SU-DHL-6 (cell line): Measurements from ENCODE around the gene TSKS.

Source experiments
- H2AFZ ChIP-seq: fragments of 200-600 bp; sonication (generic); 2 replicates; pipeline ENCODE4 v1.6.1; 2014; ENCODE audit warnings: low read depth, mild to moderate bottlenecking, moderate library complexity, mixed read lengths, antibody characterized with exemption, low read length; ENCODE audit not compliant: severe bottlenecking
- H3F3A ChIP-seq: fragments of 200-600 bp; shearing (Covaris generic); 2 replicates; pipeline ENCODE4 v1.6.0; 2016; ENCODE audit warnings: antibody characterized with exemption, mild to moderate bottlenecking; ENCODE audit not compliant: insufficient read depth
- H3K27ac ChIP-seq: fragments of 200-600 bp; sonication (generic); 2 replicates; pipeline ENCODE4 v1.5.1; 2016; ENCODE audit warnings: low read depth, mild to moderate bottlenecking, low read length, moderate library complexity, mixed read lengths
- H3K27me3 ChIP-seq: fragments of 200-600 bp; sonication (generic), shearing (Covaris generic); 2 replicates; pipeline ENCODE4 v1.6.0; 2014; ENCODE audit warnings: mild to moderate bottlenecking, low read length
- H3K36me3 ChIP-seq: fragments of 200-600 bp; sonication (generic); 2 replicates; pipeline ENCODE4 v1.6.1; 2014; ENCODE audit warnings: mild to moderate bottlenecking, low read length, mixed read lengths
- H3K4me2 ChIP-seq: fragments of 300-600, 200-600 bp; shearing (Covaris generic), sonication (generic); 2 replicates; pipeline ENCODE4 v1.6.0; 2014; ENCODE audit warnings: low read length, low read depth, mild to moderate bottlenecking; ENCODE audit not compliant: poor library complexity, severe bottlenecking
- H3K4me3 ChIP-seq: fragments of 200-600 bp; sonication (generic); 2 replicates; pipeline ENCODE4 v1.5.1; 2014; ENCODE audit warnings: antibody characterized with exemption, low read length, mild to moderate bottlenecking, mixed read lengths; ENCODE audit not compliant: insufficient read depth, poor library complexity, severe bottlenecking
- H3K79me2 ChIP-seq: fragments of 200-600 bp; sonication (generic); 2 replicates; pipeline ENCODE4 v1.6.1; 2014; ENCODE audit warnings: mild to moderate bottlenecking, low read length, moderate library complexity; ENCODE audit not compliant: insufficient read depth
- H3K9ac ChIP-seq: fragments of 200-600 bp; sonication (generic); 2 replicates; pipeline ENCODE4 v1.7.0; 2014; ENCODE audit warnings: mild to moderate bottlenecking, low read length
- H3K9me2 ChIP-seq: fragments of 200-600 bp; sonication (generic); replicated peaks from 2 replicates; pipeline ENCODE4 v1.6.1; 2014; ENCODE audit warnings: low read length; ENCODE audit not compliant: insufficient read depth
- H3K9me3 ChIP-seq: fragments of 200-600 bp; sonication (generic); 2 replicates; pipeline ENCODE4 v1.6.1; 2014; ENCODE audit warnings: low read length, mixed read lengths; ENCODE audit not compliant: insufficient read depth
- H4K20me1 ChIP-seq: fragments of 200-600 bp; sonication (generic); 2 replicates; pipeline ENCODE4 v1.6.1; 2014; ENCODE audit warnings: low read depth, mild to moderate bottlenecking, antibody characterized with exemption, low read length, moderate library complexity, mixed read lengths
- CTCF ChIP-seq: fragments of 200-600 bp; sonication (generic); IDR thresholded peaks from one replicate; pipeline ENCODE4 v1.5.1; 2017; ENCODE audit warnings: antibody characterized with exemption, mild to moderate bottlenecking, low read length, moderate library complexity; ENCODE audit not compliant: insufficient read depth, poor library complexity, severe bottlenecking
- EZH2phosphoT487 ChIP-seq: fragments of 200-600 bp; sonication (generic), shearing (Covaris generic); conservative IDR thresholded peaks from 2 replicates; pipeline ENCODE4 v1.6.1; 2018; ENCODE audit warnings: mild to moderate bottlenecking, antibody characterized with exemption, low read length, moderate library complexity, mixed read lengths

TSKS gene

GRCh38 chr19:49704888-49705642, 58.0 kb downstream of the TSKS start:
- H3K4me2 ChIP-seq, result no peak overlapping the region
- no peaks in the 10 kb centered on the region for H3K79me2 ChIP-seq

GRCh38 chr19:49701271-49701786, 61.8 kb downstream of the TSKS start:
- H3K27ac ChIP-seq, result no peak overlapping the region
- no peak for TF ChIP-seq CTCF
- no peak for TF ChIP-seq EZH2phosphoT487
- H3K9ac ChIP-seq, result no peak overlapping the region
- H3K9me3 ChIP-seq, result no peaks in the 10 kb centered on the region
- no peaks in the 10 kb centered on the region for H3K27me3 ChIP-seq
- no peaks in the 10 kb centered on the region for H4K20me1 ChIP-seq
- H2AFZ ChIP-seq, result no peak overlapping the region
- no peaks in the 10 kb centered on the region for H3K79me2 ChIP-seq
- H3K36me3 ChIP-seq, result no peaks in the 10 kb centered on the region
- H3F3A ChIP-seq, result no peaks in the 10 kb centered on the region
- no peaks in the 10 kb centered on the region for H3K9me2 ChIP-seq
- no peak overlapping the region for H3K4me2 ChIP-seq
- no peak overlapping the region for H3K4me3 ChIP-seq

More at GRCh38 chr19:49704888-49705642, 58.0 kb downstream of the TSKS start:
- no peaks in the 10 kb centered on the region for H3K27me3 ChIP-seq
- H3F3A ChIP-seq, result no peaks in the 10 kb centered on the region
- H3K9me2 ChIP-seq, result no peaks in the 10 kb centered on the region
- no peak overlapping the region for H2AFZ ChIP-seq
- H3K27ac ChIP-seq, result no peak overlapping the region
- no peak for TF ChIP-seq EZH2phosphoT487
- H3K9ac ChIP-seq, result no peak overlapping the region
- H3K4me3 ChIP-seq, result no peak overlapping the region
- no peaks in the 10 kb centered on the region for H4K20me1 ChIP-seq
- H3K9me3 ChIP-seq, result no peaks in the 10 kb centered on the region
- no peaks in the 10 kb centered on the region for H3K36me3 ChIP-seq

GRCh38 chr19:49700563-49700962, 62.5 kb downstream of the TSKS start:
- Histone ChIP-seq H3F3A (no peaks in the 10 kb centered on the region), H3K9me2 (no peaks in the 10 kb centered on the region), H3K9ac (no peak overlapping the region), H3K36me3 (no peaks in the 10 kb centered on the region), H3K27me3 (no peaks in the 10 kb centered on the region), H3K9me3 (no peaks in the 10 kb centered on the region), H3K27ac (no peak overlapping the region), H4K20me1 (no peaks in the 10 kb centered on the region), H3K4me3 (no peak overlapping the region), H3K79me2 (no peaks in the 10 kb centered on the region), H3K4me2 (no peak overlapping the region), H2AFZ (no peak overlapping the region)
- no peak for TF ChIP-seq EZH2phosphoT487
- no peak for TF ChIP-seq CTCF

- H3K27me3 ChIP-seq, result no peaks in the 10 kb centered on the region
- H3K9ac ChIP-seq, result no peak overlapping the region
- no peaks in the 10 kb centered on the region for H3K9me2 ChIP-seq
- no peaks in the 10 kb centered on the region for H3K9me3 ChIP-seq
- TF ChIP-seq CTCF, result no peak
- TF ChIP-seq EZH2phosphoT487, result no peak
- no peak overlapping the region for H2AFZ ChIP-seq
- no peaks in the 10 kb centered on the region for H3K79me2 ChIP-seq
- H3K4me2 ChIP-seq, result no peak overlapping the region
- no peaks in the 10 kb centered on the region for H4K20me1 ChIP-seq
- H3K27ac ChIP-seq, result no peak overlapping the region
- no peak overlapping the region for H3K4me3 ChIP-seq
- no peaks in the 10 kb centered on the region for H3F3A ChIP-seq
- H3K36me3 ChIP-seq, result no peaks in the 10 kb centered on the region
These were observed 63.7 kb downstream of the TSKS start for GRCh38 chr19:49699364-49699763.
